HG02759 (cell line): ENCODE measurements around the gene GNAZ.

Experiments
- ATAC-seq: cut with Tn5 transposase; IDR thresholded peaks from one replicate; pipeline ENCODE4 v1.9.1; 2021; ENCODE audit warnings: mild to moderate bottlenecking, moderate library complexity; ENCODE audit not compliant: unreplicated experiment

The GNAZ gene

GRCh38 chr22:23105304-23105703 is 35.0 kb downstream of the GNAZ start:
- ATAC-seq: no peak

- no peak for ATAC-seq
These were observed 35.6 kb downstream of the GNAZ start for GRCh38 chr22:23105919-23106318.

DNA sequence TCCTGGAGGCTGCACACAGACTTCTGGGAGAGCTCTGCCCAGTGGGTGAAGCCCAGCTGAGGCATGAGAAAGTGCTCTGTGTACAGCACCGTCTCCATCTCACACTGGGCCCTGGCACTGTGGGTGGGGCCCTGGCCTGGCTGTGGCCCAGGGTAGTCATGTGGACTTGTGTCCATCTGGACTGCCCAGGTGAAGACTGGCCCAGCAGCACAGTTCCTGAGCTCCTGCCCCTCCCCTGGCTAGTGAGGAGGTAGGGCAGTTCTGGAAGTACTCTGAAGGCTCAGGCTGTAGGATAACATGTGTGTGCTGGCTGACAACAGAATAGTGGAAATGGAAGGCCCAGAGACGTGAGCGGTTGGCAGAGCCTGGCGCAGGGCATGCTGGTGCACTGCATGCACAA is 36.0 kb downstream of the GNAZ start:
- no peak for ATAC-seq

DNA sequence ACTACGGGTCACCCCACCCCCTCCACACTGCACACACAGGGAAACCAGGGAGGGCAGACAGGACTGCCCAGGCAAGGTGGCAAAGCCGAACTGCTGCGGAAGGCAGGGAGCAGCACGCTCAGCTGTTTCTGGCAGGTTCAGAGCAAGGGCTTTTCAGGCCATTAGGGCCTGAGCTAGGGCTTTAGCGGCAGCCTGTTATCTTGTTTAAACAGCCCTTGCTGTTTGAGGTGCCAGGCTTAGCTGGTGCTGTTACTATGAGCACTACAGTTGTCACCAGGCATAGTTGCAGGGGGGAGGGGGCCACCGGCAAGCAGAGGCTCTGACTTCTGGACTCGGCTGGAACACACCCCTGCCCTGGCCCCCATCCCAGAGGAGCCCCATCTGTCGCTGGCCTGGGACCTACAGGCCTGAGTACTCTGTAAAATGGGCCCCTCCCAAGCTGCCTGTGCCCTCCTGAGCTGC is 36.6 kb downstream of the GNAZ start:
- ATAC-seq: no peak

GRCh38 chr22:23107487-23108248 is 37.3 kb downstream of the GNAZ start:
- ATAC-seq: no peak

DNA sequence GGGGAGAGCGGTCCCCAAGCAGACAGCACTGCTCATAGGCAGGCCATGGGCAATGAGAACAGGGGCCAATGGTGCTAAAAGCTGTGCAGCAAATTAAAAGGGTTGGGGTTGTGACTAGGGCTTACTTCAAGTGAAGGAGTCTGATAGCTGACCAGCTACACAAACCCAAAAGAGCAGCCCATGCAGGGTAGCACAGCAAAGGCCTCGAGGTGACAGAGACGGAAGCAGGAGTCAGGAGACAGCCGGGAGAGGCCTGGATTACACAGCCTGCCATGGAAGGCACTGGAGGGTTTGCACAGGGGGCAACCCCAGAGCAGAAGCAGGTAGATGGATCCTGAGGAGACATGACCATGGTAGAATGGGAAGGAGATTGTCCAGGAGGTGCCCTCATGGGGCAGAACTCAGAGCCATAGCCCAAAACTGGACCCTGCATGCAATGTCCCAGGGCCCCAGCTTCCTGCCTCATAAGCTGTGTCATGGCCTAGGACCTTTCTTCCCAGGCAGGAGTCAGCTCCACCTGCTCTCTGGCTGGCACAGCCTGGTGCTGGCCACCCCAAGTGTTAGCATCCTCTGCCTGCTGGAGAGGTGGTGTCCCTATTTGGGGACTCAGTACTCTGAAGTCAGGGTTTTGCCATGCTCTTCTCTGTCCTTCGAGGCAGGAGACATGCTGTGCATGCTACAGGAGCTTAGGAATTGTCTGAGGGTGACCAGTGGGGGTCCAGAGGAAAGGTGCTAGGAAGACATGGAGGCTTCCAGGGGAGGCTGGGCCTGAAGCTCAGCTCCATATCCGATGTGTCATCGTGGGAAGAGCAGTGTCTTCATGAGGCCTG is 38.1 kb downstream of the GNAZ start:
- no peak for ATAC-seq

DNA sequence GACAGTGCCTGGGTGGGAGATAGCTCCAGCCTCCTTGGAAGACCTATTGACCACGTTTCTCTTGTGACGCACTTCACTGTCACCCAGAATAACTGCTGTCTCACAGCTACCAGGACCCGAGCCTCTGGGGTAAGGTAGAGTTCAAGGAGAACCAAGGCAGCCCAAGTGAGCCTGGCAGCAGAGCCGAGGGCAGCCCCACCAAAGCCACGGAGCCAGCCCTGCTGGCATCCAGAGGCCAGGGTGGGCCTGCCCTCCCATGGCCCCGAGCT is 38.7 kb downstream of the GNAZ start:
- ATAC-seq: no peak

- ATAC-seq: no peak
These were observed 39.2 kb downstream of the GNAZ start for GRCh38 chr22:23109441-23109978.

DNA sequence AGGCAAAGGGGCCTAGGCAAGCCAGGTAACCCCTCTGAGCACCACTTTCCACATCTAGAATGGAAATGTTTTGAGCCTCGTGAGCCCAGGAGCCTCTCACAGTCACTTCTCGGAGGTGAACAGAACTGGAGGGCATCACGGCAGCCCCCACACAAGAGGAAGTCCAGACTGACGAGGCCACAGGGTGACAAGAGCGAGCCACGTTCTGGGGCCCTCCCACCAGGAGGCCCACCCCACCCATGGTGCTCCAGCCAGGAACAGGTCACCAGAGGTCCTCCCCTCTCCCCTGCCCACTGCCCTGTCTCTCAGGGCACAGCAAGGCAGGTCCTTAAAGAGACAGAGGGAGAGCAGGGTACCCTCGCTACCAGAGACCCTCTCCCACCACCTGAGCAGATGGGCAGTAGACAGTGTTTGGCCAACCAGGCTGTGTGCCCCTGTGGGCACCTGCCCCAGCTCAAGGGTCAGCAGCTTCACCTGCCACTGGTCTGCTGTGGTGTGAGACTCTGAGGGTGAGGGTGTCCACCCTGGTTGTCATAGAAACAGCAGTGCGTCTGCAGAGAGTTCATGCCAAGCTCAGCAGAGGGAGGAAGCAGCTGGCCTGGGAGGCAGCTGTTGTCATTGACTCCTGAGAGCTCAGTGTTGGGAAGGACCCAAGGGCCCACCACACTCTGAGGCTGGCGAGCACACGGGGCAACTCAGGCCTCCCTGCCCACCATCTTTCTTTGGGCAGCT is 40.0 kb downstream of the GNAZ start:
- no peak for ATAC-seq

- ATAC-seq: no peak
These were observed 40.7 kb downstream of the GNAZ start for GRCh38 chr22:23110922-23111527.

DNA sequence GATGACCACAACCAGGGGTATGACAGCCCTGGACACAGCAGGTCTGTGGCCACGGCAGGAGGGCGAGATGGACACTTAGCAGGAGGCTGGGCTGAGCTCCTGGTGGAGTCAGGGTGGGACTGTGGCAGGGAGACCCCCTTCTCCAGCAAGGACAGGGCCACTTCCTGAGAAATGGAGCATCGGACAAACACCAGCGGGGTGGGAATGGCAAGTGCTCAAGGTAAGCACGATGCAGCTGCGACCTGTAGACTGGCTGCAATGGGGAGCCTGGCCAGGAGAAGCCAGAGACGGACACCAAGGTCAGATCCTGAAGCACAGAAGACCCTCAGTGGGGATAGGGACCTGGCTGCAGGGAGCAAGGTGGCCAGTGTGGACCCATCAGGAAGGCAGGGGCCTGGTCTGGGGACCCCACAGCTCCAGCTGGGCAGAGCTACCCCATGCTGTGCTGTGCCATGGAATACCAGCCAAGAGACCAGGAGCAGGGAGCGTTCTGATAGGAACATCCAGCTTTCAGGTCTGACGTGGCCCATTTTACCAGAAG is 42.2 kb downstream of the GNAZ start:
- no peak for ATAC-seq

DNA sequence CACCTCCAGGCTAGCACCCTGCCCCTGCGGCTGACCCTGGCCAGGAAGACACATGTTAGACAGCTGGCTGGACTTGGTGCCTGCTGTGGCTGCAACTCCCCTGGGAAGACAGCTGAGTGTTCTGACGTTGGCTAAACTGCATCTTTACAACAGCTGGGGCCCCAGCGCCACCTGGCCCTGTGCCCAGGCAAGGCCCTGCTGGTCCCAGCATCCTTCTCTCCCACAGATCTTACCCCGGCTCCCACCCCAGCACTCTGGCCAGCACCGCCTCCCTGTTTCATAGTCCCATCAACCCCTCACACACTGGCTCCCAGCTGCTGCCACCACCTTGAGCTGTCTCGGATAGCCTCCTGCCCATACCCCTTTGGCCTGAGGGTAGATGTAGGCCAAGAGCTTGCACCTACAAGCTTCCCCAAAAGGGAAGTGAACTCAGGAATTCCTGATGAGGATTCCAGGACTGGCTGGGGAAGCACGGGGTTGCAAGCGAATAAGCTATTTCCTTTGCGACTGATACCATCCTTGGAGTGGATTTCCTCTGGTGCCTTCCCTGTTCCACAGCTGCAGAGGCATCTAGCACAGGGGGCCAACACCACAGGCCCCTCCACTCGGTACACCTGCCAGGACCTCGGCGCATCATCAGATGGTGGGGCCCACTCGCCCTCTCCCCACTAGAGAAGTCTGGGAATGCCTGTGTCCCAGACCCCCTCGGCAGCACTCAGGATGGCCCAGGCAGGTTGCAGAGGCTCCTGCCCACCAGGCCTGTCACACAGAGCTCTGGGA is 42.9 kb downstream of the GNAZ start:
- ATAC-seq: no peak

GRCh38 chr22:23113847-23114720 is 43.8 kb downstream of the GNAZ start:
- no peak for ATAC-seq

GRCh38 chr22:23114721-23115020 is 44.4 kb downstream of the GNAZ start:
- no peak for ATAC-seq

- ATAC-seq: no peak
These were observed 45.0 kb downstream of the GNAZ start for GRCh38 chr22:23115369-23115768.

DNA sequence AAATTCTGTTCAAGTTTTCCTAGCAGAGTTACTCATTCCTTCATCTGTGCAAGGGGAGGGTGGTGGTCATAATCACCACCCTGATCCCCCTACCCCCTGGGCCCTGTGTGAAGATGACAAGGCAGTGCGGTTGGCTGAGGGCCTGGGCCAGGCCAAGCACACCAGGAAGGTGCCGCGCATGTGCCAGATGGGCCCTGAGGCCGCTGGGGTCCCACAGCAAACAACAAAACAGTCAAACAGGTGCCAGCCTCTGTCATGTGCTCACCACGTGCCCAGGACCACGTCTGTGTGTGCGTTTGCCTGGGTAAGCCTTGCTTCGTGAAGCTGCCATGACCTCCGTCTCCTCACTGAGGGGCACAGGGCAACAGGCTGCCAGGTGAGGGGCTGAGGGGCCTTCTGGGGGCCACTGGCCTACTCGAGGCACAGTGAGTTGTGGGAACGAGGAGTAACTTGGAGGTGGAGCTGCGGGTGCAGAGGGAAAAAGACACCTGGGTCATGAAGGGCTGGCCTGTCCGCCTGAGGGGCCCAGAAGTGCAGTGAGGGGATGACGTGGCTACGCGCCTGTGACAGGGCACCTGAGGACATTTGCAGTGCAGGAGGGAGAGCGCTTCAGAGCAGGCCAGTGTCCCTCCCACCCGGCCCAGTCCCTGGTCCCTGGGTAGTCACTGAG is 45.6 kb downstream of the GNAZ start:
- ATAC-seq: no peak

GRCh38 chr22:23116506-23117263 is 46.4 kb downstream of the GNAZ start:
- ATAC-seq: no peak

DNA sequence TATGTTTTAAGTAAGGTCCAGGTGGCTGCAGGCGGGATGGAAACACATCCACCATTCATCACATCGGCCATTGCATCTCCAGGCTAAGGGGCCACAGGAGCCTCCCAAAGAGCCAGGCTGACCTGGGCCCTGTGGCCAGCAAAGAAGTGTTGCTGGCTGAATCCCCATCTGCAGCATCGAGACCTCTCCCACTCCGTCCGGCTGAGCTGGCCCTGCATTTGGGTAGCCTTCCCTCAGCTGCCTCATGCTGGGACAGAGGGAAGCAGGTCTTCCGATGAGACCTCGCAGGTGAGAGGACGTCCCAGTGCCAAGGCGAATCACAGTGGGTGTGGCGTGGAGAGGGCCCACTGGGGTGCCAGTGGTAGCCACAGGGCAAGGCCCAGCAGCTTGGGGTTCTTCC is 47.0 kb downstream of the GNAZ start:
- no peak for ATAC-seq
